Upper lobe of left lung (tissue), 6 donors: ENCODE measurements around the gene UBTFL1. TPM values are rescaled to one million over a fixed set of nuclear protein-coding genes. Genes with fewer than 3 reads are reported as not detected.
A peak's percentile ranks its signal among the peaks of the same experiment; 100 is the strongest.

Experiments used
- ATAC-seq, 2 donors: fragments of 200-7000 bp; cut with Tn5 transposase; one replicate each; pipeline ENCODE4 v1.9.1; 2022; ENCODE audit warnings: mild to moderate bottlenecking in 2 of 2, moderate library complexity in 2 of 2; ENCODE audit not compliant: low FRiP score in 2 of 2
- DNase-seq, 2 donors: peaks; one replicate each; pipeline ENCODE4 v3.0.0-alpha.2; 2019 to 2020
- H3K27ac ChIP-seq, 4 donors: fragments of 200-600 bp; sonication (generic); one replicate each; pipeline ENCODE4 v1.5.1; 2016 to 2019
- H3K27me3 ChIP-seq, 4 donors: fragments of 200-600 bp; sonication (generic); one replicate each; pipeline ENCODE4 v1.5.1; 2017 to 2019
- H3K36me3 ChIP-seq, 4 donors: fragments of 200-600 bp; sonication (generic); one replicate each; pipeline ENCODE4 v1.5.1; 2016 to 2019
- H3K4me1 ChIP-seq, 4 donors: fragments of 200-600 bp; sonication (generic); one replicate each; pipeline ENCODE4 v1.5.1; 2018 to 2019
- H3K4me3 ChIP-seq, 4 donors: fragments of 200-600 bp; sonication (generic); one replicate each; pipeline ENCODE4 v1.5.1; 2017 to 2019; ENCODE audit warnings: mild to moderate bottlenecking in 2 of 4, moderate library complexity in 1 of 4
- H3K9me3 ChIP-seq, 4 donors: fragments of 200-600 bp; sonication (generic); one replicate each; pipeline ENCODE4 v1.5.1; 2018 to 2019
- EP300 ChIP-seq, 4 donors: sonication (generic); formaldehyde crosslinking; IDR thresholded peaks; one replicate each; pipeline ENCODE4 v1.5.1; 2017; ENCODE audit warnings: antibody characterized with exemption in 4 of 4, control low read depth in 2 of 4
- POLR2A ChIP-seq, 4 donors: fragments of 450-650 bp; IDR thresholded peaks; one replicate each; pipeline ENCODE4 v1.5.1; 2016 to 2017; ENCODE audit warnings: antibody characterized with exemption in 4 of 4, mild to moderate bottlenecking in 2 of 4
- POLR2AphosphoS5 ChIP-seq, 2 donors: sonication (generic); formaldehyde crosslinking; IDR thresholded peaks; one replicate each; pipeline ENCODE4 v1.5.1; 2017; ENCODE audit warnings: antibody characterized with exemption in 2 of 2
- WGBS, 2 donors: methylation state at CpG; one replicate each; pipeline ENCODE4 v1.1.5; 2017 to 2018; 5-methylcytosine and 5-hydroxymethylcytosine counted together
- small RNA-seq, 4 donors: library from RNA; depleted of rRNA; stranded (forward); fragments of <200 nt; gene quantifications; one replicate each; pipeline ENCODE3, GENCODE V24; 2016
- total RNA-seq, 6 donors: library from RNA; depleted of rRNA in 4 of 6; stranded (reverse); fragments of >200 nt in 4 of 6; gene quantifications; one replicate each; pipeline versions ENCODE4 v1.1.0 to v1.2.1, GENCODE V29; 2016 to 2021
- TF ChIP-seq, protein P1 (sequence below), 6 experiments: fragments of 450-650 bp in 4 of 6; fragments of 200-600 bp in 2 of 6; sonication (generic) in 2 of 6; IDR thresholded peaks; one replicate each; pipeline ENCODE4 v1.5.1; 2016 to 2019; ENCODE audit warnings: antibody characterized with exemption in 6 of 6
- donor health status: DM: no; HTN: no; CAD: no; lungs with moderate emphysema.
- donor health status: DM: no; HTN: yes; CAD: no; lungs with severe emphysema.

UBTFL1 gene
- total RNA-seq, 6 donors from 2014 or later = not detected

GRCh38 chr11:90133560-90134477 is 48.1 kb downstream of the UBTFL1 start:
- Histone ChIP-seq H3K27me3 (no peaks in the 10 kb centered on the region), H3K4me3 (peak overlapping the region in 3 of 4 donors; percentile 39 to 55 (median 49)), H3K4me1 (peaks cover 0 to 12% (median 2%) of the 10 kb centered on the region in 4 donors), H3K27ac (peak overlapping the region in 1 of 4 donors; percentile 71), H3K9me3 (no peaks in the 10 kb centered on the region), H3K36me3 (no peaks in the 10 kb centered on the region)
- ATAC-seq (peak in 1 of 2 donors; percentile 27), DNase-seq (no peak)
- TF ChIP-seq, protein P1, sequence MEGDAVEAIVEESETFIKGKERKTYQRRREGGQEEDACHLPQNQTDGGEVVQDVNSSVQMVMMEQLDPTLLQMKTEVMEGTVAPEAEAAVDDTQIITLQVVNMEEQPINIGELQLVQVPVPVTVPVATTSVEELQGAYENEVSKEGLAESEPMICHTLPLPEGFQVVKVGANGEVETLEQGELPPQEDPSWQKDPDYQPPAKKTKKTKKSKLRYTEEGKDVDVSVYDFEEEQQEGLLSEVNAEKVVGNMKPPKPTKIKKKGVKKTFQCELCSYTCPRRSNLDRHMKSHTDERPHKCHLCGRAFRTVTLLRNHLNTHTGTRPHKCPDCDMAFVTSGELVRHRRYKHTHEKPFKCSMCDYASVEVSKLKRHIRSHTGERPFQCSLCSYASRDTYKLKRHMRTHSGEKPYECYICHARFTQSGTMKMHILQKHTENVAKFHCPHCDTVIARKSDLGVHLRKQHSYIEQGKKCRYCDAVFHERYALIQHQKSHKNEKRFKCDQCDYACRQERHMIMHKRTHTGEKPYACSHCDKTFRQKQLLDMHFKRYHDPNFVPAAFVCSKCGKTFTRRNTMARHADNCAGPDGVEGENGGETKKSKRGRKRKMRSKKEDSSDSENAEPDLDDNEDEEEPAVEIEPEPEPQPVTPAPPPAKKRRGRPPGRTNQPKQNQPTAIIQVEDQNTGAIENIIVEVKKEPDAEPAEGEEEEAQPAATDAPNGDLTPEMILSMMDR (IDR thresholded peaks at IDR 0.05) = no peak
- no peak for TF ChIP-seq POLR2A (IDR thresholded peaks at IDR 0.05)
- no peak for TF ChIP-seq EP300 (IDR thresholded peaks at IDR 0.05)
- 27 to 30% methylated on average over 11 of the region's 11 CpGs for WGBS, 2 donors

DNA sequence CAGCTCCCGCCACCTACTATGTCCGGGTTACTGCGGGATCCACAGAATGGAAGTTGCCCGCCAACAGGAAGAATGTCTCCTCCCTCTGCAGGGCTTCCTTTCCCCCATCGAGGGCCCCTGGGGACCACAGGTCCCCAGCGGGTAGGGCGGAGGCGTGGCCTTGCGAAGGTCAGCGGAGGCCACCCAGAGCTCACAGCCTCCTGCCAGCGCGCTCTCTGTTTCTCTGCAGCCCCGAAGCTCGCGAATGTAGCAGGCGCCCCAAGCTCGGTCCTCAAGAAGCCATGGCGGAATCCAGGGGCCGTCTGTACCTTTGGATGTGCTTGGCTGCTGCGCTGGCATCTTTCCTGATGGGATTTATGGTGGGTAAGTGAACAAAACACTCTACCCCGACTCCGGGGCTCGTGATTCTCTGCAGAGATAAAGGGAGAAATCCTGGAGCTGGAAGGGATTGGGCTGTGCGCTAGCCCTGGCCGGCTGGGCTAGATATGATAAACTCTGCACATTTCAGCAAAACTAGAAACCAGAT is 48.8 kb downstream of the UBTFL1 start, which contains the start of gene NAALAD2:
Gene NAALAD2, plus strand, starts transcription at position 186 of the 526 bp plus-strand sequence. Its CDS starts 96 bp downstream, at position 282.
- DNase-seq (peak; percentile 31 to 63), ATAC-seq (peak; percentile 51 to 81)
- Histone ChIP-seq H3K9me3 (no peaks in the 10 kb centered on the region), H3K27ac (peak within 1 kb of the TSS in 1 of 4 donors; percentile 71), H3K27me3 (no peaks in the 10 kb centered on the region), H3K4me1 (peaks cover 0 to 12% (median 2%) of the 10 kb centered on the region in 4 donors), H3K36me3 (no peaks in the 10 kb centered on the region), H3K4me3 (peak within 1 kb of the TSS in 3 of 4 donors; percentile 39 to 55 (median 49))
- TF ChIP-seq POLR2A (IDR thresholded peaks at IDR 0.05) (no peak), POLR2AphosphoS5 (IDR thresholded peaks at IDR 0.05) (no peak), EP300 (IDR thresholded peaks at IDR 0.05) (no peak)
- TF ChIP-seq, protein P1 (IDR thresholded peaks at IDR 0.05) = no peak
- WGBS, 2 donors = 1 to 2% methylated on average over 13 to 25 of the region's 25 CpGs

GRCh38 chr11:90135016-90135415 is 49.3 kb downstream of the UBTFL1 start:
- H3K4me3 ChIP-seq = peak overlapping the region in 3 of 4 donors; percentile 39 to 55 (median 49)
- TF ChIP-seq, protein P1 (IDR thresholded peaks at IDR 0.05) = no peak
- no peak for TF ChIP-seq POLR2A (IDR thresholded peaks at IDR 0.05)
- no peak for TF ChIP-seq EP300 (IDR thresholded peaks at IDR 0.05)
- TF ChIP-seq POLR2AphosphoS5 (IDR thresholded peaks at IDR 0.05) = no peak
- DNase-seq (no peak), ATAC-seq (peak in 1 of 2 donors; percentile 7)
- no peaks in the 10 kb centered on the region for H3K36me3 ChIP-seq
- peak overlapping the region in 1 of 4 donors; percentile 71 for H3K27ac ChIP-seq
- H3K27me3 ChIP-seq = no peaks in the 10 kb centered on the region
- no peaks in the 10 kb centered on the region for H3K9me3 ChIP-seq
- WGBS, 2 donors = 4 to 10% methylated on average over 5 of the region's 5 CpGs
- peaks cover 0 to 12% (median 2%) of the 10 kb centered on the region in 4 donors for H3K4me1 ChIP-seq

Small RNA genes within 50 kb of the gene (small RNA-seq; reads per million reads assigned to genes)
- gene AP000827.1 (0 reads per million in 4 donors), gene RF00275 (0 reads per million in 4 donors)

Other genes with a start within 250 kb of the UBTFL1 start
- not detected for gene TRIM64B, start 207.5 kb upstream of the UBTFL1 start, total RNA-seq
- not detected for gene TRIM49D1, start 163.7 kb upstream of the UBTFL1 start, total RNA-seq
- not detected for gene TRIM49D2, start 161.9 kb upstream of the UBTFL1 start, total RNA-seq
- not detected for gene TRIM64, start 119.9 kb upstream of the UBTFL1 start, total RNA-seq
- gene TRIM49C, start 54.8 kb upstream of the UBTFL1 start, total RNA-seq = not detected
- 1 to 10 TPM in 4 of 6 donors, under 1 TPM in 2; 0.33 to 2.1 (median 1.2) TPM for gene NAALAD2, start 48.7 kb downstream of the UBTFL1 start, total RNA-seq
- 10 to 100 TPM; 12.8 to 47.4 (median 32.9) TPM for gene CHORDC1, start 137.1 kb downstream of the UBTFL1 start, total RNA-seq